ENCODE results near the gene KLHL29. TPM values are rescaled to one million over a fixed set of nuclear protein-coding genes. Genes with fewer than 3 reads are reported as not detected.

The KLHL29 gene
- polyA plus RNA-seq, 3 donors = 0.03 TPM; not detected in 2

DNA sequence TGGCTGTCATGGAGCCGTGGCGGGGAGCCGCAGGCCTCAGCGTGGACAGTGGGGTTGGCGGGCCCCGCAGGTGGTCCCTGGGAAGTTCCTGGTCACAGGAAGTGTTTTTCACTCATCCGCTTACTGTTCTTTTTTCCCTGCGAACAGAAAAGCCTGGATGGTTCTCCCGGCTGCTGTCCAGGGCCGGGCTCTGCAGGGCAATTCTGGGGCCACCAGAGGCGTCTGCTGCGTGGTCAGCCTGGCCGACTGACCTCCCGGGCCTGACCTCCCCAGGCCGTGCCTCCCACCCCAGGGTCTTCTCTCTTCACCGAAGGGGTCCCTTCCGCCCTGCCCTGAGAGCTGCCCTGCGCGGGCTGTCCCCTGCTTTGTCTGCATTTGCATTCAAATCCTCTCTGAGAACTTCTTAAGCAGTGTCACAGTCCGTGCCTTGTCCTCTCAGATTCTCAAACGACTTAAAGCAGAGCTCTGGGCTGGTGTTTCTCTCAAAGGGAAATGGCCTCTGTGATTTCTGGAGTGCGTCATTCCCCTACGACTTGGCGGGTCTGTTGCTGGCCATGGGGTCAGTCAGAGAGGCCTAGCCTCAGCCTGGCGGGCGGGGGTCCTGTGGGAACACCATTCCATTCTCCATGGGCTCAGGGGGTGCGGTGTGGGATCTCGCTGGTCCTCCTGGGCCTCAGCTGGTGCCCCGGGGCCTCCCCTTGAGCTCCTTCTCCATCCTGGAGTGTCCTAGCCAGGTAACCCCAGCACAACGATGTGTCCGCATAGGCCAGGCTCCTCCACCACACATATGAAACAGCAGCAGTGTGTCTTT, 38.3 kb downstream of the KLHL29 start:
- TF ChIP-seq, protein P1, sequence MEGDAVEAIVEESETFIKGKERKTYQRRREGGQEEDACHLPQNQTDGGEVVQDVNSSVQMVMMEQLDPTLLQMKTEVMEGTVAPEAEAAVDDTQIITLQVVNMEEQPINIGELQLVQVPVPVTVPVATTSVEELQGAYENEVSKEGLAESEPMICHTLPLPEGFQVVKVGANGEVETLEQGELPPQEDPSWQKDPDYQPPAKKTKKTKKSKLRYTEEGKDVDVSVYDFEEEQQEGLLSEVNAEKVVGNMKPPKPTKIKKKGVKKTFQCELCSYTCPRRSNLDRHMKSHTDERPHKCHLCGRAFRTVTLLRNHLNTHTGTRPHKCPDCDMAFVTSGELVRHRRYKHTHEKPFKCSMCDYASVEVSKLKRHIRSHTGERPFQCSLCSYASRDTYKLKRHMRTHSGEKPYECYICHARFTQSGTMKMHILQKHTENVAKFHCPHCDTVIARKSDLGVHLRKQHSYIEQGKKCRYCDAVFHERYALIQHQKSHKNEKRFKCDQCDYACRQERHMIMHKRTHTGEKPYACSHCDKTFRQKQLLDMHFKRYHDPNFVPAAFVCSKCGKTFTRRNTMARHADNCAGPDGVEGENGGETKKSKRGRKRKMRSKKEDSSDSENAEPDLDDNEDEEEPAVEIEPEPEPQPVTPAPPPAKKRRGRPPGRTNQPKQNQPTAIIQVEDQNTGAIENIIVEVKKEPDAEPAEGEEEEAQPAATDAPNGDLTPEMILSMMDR (IDR thresholded peaks at IDR 0.05) = no peak
- 92% methylated on average over 28 of the region's 31 CpGs for WGBS (ENCODE audit: insufficient coverage)
- no peak overlapping the region for H3K27ac Mint-ChIP-seq
- intact Hi-C loops (cut with micrococcal nuclease) = no loop called here
- Histone ChIP-seq H3K36me3 (replicated peaks in 1 of 2; ENCODE audit: control insufficient read depth in 1 of 2, insufficient read depth in 2 of 2, low read length in 2 of 2) (no peaks in the 10 kb centered on the region), H3K4me1 (ENCODE audit: control insufficient read depth in 1 of 2, insufficient read depth in 2 of 2, low read length in 2 of 2) (no peaks in the 10 kb centered on the region), H3K4me2 (replicated peaks; ENCODE audit: extremely low read depth, low read length, poor library complexity, severe bottlenecking) (no peak overlapping the region), H3K27me3 (ENCODE audit: control insufficient read depth in 2 of 2, insufficient read depth in 2 of 2, low read length in 2 of 2) (no peaks in the 10 kb centered on the region), H3K4me3 (replicated peaks in 1 of 3; ENCODE audit: low read depth in 2 of 3, low read length in 3 of 3) (no peak overlapping the region), H3K9me3 (replicated peaks in 1 of 2; ENCODE audit: control insufficient read depth in 1 of 2, insufficient read depth in 1 of 2, low read length in 2 of 2) (no peaks in the 10 kb centered on the region), H4K20me1 (ENCODE audit: insufficient read depth, low read length) (no peaks in the 10 kb centered on the region), H2AFZ (ENCODE audit: insufficient read depth, low read depth, low read length, poor library complexity, severe bottlenecking) (no peak overlapping the region), H3K79me2 (ENCODE audit: insufficient read depth, low read length) (no peaks in the 10 kb centered on the region), H3K27ac (ENCODE audit: low read depth in 1 of 2, low read length in 2 of 2) (no peak overlapping the region), H3K9ac (ENCODE audit: insufficient read depth, low read length, poor library complexity, severe bottlenecking) (no peak overlapping the region)
- H3K27me3 Mint-ChIP-seq (ENCODE audit: low read depth in 3 of 3) = peaks cover 2 to 10% (median 7%) of the 10 kb centered on the region in 3 donors
- no peaks in the 10 kb centered on the region for H3K4me1 Mint-ChIP-seq
- no peak for DNase-seq
- no peaks in the 10 kb centered on the region for H3K36me3 Mint-ChIP-seq
- no peaks in the 10 kb centered on the region for H3K9me3 Mint-ChIP-seq
- H3K4me3 Mint-ChIP-seq = no peak overlapping the region

DNA sequence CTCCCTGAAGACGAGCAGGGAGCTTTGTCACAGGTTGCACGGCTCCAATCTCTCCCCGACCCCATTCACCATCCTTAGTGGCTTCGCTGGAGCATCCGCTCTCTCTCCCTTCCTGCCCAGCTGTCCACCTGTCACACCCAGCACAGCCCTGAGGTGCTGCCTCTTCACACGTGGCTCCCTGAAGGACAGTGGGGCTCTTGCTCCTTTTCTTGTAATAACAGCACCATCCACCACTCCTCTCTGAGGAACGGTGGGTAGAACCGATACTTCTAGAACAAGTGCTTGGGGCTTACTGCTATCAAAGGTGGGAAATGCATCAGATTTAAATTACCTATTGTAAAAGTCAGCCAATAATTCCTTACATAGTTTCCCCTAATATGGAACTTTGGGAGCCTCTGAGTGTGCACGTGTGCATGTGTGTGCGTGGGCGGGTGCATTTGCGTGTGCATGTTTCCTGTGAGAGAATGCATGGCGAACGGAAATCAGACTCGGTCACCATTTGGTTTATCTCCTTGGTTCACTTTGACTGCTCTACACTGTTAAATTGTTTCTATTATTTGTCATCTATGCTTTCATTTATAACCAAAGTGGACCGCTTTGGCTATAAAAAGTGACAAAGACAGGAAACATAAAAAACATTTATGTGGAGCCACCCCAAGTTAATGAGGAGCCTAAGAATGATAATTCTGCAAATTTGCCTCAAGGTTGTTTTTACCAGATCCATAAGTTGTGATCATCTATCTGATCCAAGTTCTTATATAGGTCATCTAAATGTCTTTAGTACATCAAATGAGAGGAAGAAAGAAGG, 39.1 kb downstream of the KLHL29 start:
- H3K27ac ChIP-seq (ENCODE audit: low read depth in 1 of 2, low read length in 2 of 2) = no peak overlapping the region
- Mint-ChIP-seq H3K4me3 (no peak overlapping the region), H3K9me3 (no peaks in the 10 kb centered on the region), H3K36me3 (no peaks in the 10 kb centered on the region), H3K27me3 (ENCODE audit: low read depth in 3 of 3) (peaks cover 2 to 10% (median 7%) of the 10 kb centered on the region in 3 donors), H3K4me1 (no peaks in the 10 kb centered on the region), H3K27ac (no peak overlapping the region)
- TF ChIP-seq, protein P1 (IDR thresholded peaks at IDR 0.05) = no peak
- H3K27me3 ChIP-seq (ENCODE audit: control insufficient read depth in 2 of 2, insufficient read depth in 2 of 2, low read length in 2 of 2) = no peaks in the 10 kb centered on the region
- no peak overlapping the region for H2AFZ ChIP-seq (ENCODE audit: insufficient read depth, low read depth, low read length, poor library complexity, severe bottlenecking)
- no peaks in the 10 kb centered on the region for H4K20me1 ChIP-seq (ENCODE audit: insufficient read depth, low read length)
- H3K4me3 ChIP-seq (replicated peaks in 1 of 3; ENCODE audit: low read depth in 2 of 3, low read length in 3 of 3) = no peak overlapping the region
- DNase-seq = no peak
- no peaks in the 10 kb centered on the region for H3K36me3 ChIP-seq (replicated peaks in 1 of 2; ENCODE audit: control insufficient read depth in 1 of 2, insufficient read depth in 2 of 2, low read length in 2 of 2)
- H3K9me3 ChIP-seq (replicated peaks in 1 of 2; ENCODE audit: control insufficient read depth in 1 of 2, insufficient read depth in 1 of 2, low read length in 2 of 2) = no peaks in the 10 kb centered on the region
- H3K4me2 ChIP-seq (replicated peaks; ENCODE audit: extremely low read depth, low read length, poor library complexity, severe bottlenecking) = no peak overlapping the region
- H3K4me1 ChIP-seq (ENCODE audit: control insufficient read depth in 1 of 2, insufficient read depth in 2 of 2, low read length in 2 of 2) = no peaks in the 10 kb centered on the region
- 91% methylated on average over 7 of the region's 16 CpGs for WGBS (ENCODE audit: insufficient coverage)
- H3K79me2 ChIP-seq (ENCODE audit: insufficient read depth, low read length) = no peaks in the 10 kb centered on the region
- intact Hi-C loops (cut with micrococcal nuclease) = no loop called here
- no peak overlapping the region for H3K9ac ChIP-seq (ENCODE audit: insufficient read depth, low read length, poor library complexity, severe bottlenecking)
